GM19240 (cell line): Measurements from ENCODE around the gene MYLK.
"Not testable (repeated sequence)": the region's sequence is repeated elsewhere in the genome, so short reads cannot be mapped to it uniquely, and the experiment has no call there.

ENCODE experiments used
- DNase-seq: peaks from one replicate; pipeline ENCODE4 v3.0.0; 2011; ENCODE audit warnings: low spot score; ENCODE audit not compliant: insufficient read length

Gene MYLK

DNA sequence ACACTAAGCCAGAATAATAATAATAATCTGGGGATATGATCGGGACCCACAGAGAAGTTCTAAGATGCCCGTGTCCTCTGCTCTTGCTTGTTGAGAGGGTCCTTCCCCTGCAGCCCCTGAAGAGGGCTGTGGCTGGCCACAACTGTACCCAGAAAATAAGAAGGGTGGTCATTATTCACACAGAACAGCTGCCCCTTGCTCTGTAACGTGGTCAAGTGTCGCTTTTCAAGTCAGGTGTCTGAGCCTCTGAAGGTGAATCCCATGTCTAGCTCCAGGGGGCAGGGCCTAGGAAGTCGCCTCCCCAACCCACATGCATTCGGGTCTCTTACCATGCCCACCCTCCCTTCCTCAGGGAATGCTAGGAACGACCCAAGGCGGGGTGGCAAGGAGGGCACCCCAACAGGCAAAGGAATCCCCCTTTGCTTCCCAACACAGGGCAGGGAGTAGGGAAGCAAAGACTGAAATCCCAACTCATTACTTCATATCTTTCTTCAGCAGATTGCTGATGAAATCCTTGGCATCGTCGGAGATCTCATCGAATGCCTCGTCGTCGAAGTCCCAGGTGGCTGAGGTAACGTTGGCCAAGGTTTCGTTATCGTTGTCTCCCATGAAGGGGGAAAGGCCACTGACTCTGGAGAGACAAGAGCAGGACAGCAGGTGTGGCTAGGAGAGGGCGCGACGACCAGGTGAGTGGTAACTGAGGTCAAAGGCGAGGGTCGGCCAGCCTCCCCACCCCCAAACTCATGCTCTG is 255.0 kb downstream of the MYLK start:
- DNase-seq = no peak

DNA sequence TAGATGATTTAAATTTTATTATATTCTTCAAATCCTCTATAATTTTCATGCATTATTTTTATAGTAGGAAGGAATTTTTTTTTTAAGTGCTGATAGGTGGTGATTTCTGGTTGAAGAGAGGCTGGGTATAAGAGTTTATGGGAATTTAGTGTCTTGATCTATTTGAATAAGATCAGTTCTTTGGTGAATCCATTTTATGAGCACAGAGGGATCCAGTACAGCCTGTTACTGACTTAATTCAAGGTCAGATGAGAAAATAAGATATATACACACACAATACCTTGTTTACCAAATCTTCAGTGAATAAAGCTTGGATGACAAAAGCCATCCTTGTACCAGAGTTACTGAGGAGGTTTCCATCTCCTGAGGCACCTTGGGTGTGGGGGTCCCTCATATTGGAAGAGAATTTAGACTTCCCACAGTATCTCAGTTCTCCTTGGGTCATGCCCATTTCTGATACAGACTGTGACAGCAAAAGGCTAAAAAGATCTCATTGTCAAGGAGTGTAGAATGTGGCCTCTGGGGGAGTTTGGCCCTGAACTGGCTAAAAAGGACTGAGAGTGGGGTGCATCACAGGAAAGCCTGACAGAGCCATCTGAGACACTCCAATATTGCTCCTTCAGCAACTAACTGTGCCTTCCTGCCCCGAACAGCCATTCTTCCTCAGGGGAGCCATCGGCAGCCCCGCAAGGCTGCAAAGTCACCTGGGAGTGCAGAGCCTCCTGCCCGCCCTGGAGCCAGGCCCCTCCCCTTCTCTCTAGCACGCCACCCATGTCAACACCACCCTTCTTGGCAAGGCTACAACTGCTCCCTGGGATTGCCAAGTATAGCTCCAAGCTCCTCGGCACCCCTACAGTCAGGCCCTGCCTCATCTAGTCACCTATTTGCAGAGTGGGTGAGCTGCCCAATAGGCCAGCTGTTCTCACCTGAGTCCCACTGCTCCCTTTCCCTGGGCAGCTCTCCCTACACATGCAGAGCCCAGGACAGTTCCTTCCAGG is 256.2 kb downstream of the MYLK start:
- no peak for DNase-seq

DNA sequence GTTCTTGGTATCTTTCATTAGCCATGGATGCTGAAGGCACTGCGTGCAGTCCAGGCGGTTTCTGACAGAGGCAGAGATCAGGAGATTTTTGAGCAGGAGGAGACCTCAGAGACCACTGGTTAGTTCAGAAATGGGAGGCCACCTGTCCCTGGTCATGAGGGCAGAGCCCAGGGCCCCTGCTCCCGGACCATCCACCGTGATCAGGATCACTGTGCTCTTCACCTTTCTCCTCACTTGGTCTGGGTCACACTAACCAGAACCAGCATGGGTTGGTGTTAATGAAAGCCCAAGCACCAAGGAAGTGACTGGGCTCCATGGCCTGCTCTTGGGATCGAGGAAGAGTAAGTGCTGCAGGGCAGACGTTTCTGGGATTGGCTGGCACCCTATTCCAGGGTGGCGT is 257.3 kb downstream of the MYLK start:
- DNase-seq = no peak

DNA sequence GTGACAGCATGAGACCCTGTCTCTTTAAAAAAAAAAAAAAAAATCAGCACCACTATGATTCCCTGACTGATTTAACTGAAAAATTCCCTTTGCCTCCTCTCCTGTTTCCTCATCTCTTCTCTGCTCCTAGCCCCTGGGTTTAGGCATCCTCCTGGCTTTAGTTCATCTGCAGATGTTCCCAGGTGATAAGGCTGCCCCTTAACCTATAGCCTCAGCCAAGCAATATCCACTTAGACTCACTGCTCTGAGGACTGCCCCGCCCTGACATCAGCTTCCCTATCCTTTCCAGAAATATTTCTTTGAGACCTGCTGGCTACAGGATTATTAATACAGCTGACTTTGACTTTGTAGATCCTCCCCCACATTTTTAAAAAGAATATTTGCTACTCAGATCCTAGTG is 259.8 kb downstream of the MYLK start:
- DNase-seq = no peak

DNA sequence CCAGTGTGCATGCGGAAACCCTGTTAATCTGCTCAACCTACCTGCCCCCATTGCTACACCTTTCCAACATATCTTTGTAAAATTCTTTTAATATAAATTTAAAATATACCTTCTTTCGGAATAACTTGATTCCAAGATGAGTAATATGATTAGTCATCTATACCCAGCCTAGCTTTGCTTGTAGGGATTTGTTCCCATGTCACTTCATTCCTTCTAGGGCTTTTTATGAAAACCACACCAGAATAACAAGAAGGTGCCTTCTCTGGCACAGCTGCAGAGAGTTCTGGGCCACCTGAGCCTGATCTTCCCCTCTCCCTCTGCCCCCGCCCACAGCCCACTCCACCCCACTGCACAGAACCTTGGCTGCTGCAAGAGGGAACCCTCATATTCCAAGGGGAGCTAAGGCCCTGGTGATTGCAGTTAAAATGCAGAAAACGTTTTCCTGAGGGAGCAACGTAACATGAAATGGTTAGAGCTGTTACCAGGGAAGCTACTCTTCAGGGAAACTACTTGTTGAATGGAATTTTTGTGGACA is 260.7 kb downstream of the MYLK start:
- DNase-seq = no peak

DNA sequence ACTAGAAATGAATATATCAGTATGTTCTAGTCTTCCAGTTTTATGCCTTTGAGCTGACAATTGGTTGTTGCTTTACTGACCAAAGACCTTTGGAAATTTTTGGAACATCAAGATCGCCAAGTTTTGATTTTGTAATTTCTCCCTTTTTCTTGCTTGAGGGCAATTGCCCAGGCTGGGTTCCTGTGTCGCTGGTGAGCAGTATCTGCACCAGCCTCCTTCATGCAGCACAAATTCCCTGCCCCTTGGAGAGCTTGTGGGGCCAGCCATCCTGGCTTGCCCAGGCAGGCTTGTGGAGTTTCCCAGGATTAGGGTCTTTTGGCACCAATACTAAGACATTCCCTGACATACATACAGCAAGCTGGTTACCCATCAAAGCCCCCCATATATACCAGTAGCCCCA is 261.4 kb downstream of the MYLK start:
- no peak for DNase-seq

DNA sequence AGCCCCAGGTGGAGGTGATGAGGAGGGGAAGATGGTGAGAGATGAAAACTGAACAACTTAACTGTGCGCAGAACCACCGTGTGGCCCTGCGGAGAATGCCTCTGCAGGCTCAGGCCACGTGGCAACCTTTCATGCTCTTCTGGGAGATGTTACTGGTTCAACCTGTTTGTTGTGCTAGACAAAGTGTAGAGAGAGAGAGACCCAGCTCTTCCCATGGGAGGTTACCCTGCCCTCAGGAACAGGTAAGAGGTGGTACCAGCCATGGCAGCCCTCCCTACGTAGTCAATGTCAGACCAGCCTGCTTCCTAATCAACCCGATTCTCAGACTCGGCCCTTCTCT is 262.3 kb downstream of the MYLK start:
- DNase-seq = no peak

DNA sequence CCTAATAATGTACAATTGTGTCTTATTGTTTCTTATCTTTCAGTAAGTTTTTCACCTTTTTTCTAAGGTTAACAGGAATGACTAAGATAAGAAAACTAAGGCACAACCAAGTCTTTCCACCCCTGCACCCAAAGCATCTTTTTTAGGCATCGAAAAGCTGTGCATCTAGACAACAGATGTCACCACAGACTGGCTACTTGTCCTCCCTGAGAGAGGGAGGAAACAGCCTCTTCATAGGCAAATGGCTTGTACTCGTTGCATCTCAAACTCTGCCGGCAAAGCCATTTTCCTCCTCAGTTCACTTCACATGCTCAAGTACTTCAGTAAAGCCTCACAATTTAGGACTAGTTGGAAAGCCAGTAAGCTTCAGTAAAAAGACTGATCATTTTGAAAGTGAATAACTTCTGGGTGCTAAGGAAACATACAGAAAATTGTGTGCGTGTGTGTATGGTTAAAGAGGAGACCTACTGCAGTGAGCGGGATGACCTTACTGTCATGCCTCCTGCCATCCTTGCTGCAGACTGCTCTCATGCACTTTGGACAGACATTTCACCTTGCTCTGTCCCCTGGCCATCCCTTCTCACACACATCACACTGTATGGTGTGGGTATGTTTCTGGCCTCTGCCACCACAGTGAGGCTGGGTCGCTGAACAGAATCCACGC is 262.8 kb downstream of the MYLK start:
- DNase-seq = no peak

DNA sequence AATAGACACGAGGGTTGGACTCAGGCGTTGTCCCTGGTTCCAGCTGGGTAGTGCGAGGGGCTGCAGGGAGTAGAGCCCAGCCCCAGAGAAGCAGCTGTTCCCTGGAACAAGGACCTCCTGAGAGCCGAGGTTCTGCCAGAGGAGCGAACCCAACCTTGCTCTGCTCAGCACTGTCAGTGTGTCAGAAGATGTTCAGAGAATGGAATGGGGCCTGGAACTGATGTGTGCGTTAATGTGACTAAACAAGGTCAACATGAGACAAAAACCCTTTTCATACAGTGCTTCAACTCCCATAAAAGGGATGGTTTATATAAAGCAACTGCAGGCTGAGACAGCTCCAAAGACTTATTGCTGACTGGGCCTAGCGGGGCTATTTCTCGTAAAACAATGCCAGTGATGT is 263.8 kb downstream of the MYLK start:
- DNase-seq = no peak

DNA sequence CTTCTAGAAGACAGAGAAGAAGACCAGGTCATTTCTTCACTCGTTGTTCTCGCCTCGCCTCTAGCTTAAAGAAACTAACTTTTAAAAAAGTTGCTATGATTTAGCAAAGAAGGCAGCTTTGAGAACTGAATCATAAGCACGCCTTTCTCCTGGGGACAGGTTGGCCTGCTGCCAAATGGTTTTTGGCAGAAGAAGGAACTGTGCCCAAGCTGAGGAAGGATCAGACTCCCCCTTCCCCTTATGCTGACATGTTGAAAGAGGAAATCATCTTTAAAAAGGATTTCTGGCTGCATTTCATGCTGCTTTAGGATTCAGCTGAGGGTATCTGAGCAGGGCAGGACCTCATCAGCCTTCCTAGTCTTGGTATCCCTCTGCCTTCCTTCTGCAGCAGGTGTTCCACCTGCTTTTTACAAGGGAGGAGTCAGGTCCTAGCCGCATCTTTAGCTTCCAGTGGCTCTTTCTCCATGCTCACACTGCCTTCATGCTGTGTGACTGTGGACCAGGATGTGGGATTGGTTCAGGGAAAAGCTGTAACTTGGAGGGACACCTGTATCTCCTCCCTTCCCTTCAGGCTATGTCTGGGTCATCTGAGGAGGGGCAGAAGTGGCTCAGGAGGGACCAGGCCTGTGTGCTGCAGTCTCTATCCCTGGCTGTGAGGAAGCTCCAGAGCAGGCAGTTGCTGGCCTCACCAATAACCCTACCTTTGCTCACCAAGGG is 265.2 kb downstream of the MYLK start:
- no peak for DNase-seq

DNA sequence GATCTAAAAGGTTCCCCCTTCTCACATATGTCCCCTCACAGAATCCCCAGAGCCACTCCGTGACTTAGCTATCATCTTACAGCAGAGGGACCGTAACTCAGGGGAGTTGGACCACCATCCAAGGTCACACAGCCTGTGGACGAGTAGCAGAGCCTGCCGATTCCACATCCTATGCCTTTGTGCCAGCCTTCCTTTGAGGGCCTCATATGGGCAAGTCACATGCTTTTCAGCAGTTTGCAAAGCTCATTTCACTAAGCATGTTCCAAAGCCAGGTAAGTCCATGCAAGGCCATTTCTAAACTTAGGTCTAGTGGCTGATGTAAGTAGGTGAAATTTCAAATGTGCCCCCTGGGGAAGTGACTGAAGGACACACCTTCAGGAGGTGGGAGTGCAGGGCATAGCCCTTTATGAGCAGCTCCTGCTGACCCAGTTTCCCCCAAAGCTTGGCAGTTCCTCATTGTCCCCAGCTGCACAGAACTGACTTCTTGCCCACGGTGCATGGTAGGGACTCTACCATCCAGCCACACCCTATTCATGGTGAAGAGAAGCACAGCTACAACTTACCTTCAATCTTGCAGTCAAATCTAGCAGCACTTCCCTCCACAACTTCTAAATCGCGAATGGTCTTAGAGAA is 265.9 kb downstream of the MYLK start:
- no peak for DNase-seq

DNA sequence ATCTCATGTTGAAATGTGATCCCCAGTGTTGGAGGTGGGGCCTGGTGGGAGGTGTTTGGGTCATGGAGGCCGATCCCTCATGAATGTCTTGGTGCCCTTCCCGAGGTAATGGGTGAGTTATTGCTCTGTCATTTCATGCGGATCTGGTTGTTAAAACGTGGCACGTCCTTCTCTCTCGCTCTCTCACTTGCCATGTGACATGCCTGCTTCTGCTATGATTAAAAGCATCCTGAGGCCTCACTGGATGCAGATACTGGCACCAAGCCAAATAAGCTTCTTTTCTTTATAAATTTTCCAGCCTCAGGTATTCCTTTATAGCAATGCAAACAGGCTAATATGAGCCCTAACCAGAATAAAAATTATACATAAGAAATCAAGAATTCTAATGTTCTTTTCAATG is 267.5 kb downstream of the MYLK start:
- DNase-seq = no peak

DNA sequence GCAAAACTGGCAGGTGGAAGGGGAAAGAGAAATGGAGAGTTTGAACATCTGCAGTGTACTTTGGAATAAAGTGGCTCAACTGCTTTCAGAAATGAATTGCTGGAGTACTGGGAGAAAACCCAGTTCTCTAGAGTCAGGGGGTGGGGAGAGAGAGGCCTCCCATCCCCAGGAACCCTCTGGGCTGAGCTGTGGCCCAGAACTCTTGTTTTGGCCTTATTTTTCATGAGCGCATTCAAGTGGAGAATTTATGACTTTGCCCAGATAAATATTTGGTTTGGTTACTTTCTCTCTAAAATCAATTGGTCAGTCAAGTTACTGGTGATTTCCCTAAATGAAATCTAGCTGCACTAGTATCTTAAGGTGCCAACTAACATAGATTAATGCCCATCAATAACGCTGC is 270.6 kb downstream of the MYLK start:
- no peak for DNase-seq

DNA sequence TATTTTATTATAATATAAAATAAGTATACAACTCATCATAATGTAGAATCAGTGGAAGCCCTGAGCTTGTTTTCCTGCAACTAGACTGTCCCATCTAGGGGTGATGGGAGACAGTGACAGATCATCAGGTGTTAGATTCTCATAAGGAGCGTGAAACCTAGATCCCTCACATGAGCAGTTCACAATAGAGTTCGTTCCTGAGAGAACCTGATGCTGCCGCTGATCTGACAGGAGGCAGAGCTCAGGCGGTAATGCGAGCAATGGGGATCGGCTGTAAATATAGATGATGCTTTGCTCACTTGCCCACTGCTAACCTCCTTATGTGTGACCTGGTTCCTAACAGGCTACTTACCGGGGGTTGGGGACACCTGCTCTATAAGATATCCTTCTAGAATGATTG is 272.5 kb downstream of the MYLK start:
- not testable (repeated sequence) for DNase-seq

DNA sequence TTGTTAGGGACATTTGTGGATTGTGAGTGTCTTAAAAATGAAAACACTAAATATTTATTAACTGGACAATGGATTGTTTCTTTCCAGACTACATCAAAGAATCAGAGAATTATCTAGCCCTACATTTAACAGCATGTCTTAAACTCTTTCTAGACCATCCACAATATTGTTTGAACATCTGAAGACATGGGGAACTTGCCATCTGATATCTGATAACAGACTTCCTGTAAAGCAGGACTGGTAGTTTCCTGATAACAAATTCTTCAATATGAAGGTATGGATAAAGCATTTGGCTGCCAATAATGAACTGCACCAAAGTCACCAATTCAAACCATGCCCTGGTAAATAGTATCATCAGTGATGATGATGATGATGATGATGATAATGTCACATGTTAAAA is 273.1 kb downstream of the MYLK start:
- no peak for DNase-seq

DNA sequence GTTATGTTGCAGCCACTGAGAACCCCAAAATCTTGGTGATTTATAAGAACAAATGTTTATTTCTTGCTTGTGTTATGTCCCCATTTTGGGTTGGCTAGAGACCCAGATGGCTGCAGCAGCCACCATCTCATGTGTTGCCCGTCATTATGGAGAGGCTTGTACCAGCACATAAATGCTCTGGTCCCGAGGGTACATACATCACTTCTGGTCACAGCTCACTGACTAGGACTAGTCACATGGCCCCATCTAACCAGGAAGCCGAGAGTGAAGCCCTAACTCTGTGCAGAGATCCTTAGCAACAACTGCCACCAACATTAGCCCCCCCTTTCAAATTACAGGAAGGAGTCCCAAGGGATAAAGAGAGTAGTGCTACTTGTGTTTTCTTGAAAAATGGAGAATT is 273.8 kb downstream of the MYLK start:
- no peak for DNase-seq

DNA sequence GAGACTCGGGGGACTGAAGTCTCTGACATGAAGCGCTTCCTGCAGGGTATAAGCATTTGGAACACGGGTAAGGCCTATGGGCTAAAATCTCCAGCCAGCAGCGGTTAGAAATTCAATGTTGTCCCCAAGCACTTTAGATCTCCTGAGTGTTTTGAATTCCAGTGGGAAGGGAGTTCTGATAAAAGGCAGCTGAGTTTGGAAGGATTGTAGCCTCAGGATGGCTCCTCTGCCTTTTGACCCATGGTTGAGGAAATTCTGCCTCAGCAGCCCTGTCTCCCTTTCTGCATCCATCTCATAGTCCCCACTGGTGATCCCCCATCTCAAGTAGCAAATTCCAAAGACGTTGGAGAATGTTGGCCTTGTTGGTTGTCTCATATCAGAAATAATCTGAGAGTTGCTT is 275.1 kb downstream of the MYLK start:
- no peak for DNase-seq

DNA sequence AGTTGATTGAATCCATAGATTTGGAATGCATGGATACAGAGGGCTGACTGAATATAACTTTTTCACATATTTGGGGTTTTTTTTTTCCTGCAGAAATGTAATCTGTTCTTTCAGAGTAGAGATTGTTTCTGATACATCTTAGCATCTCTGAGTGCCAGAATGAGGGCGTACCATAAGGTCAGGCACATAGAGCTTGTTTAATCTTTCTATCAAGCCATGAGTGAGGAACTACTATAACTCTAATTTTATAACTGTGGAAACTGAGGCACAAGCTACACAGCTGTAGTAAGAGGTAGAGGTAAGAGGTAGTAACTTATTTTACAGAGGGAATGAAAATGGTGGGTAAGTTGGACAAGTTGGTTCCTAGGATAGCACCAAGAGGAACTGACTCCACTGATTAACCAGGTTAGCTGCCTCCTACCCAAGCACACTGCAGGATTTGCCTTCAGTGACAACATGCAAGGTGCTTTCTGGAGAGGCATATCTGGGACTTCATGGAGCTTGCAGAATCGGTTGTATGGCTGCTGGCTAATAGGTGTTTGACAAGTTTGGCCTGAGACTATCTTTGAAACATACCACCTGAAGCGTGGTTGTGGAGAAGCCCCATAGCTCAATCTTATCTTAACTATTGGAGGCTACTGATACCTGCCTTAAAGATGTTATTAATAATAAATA is 275.7 kb downstream of the MYLK start:
- DNase-seq = no peak

DNA sequence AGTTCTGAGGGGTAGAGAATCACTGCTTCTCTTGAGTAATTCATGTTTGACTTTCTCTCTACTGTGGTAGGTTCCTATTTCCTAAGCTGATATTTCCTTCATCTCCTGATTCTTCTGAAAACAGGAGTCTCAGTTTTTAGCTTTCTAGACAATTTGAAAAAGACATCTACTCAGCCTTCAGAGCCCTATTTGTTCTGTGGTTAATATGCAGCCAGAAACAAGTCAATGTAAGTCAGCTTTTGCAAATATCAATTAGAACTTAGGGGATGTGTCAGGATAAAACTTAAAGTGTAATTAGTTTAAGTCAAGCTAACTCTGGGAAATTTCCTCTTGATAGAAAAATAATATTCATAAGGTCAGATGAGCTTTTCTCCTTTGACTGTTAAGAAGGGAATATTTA is 277.6 kb downstream of the MYLK start:
- DNase-seq = no peak

DNA sequence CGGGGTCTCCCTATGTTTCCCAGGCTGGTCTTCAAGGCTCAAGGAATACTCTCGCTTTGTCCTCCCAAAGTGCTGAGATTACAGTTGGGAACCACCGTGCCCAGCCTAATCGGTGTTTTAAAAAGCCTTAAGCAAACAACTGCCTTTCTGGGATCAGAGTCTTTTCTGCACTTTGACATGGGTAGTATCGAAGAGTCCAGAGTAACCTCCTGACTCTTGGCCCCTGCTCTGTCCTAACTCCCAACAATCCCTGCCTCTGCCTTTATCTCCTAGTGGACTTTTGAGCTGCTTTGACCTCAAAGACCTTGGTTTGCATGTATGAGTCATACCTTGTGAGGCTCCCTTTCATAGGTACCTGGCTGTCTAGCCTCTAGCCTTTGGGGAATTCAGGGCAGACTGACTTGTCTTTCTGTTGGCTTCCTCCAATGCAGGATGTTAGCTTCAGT is 278.3 kb downstream of the MYLK start:
- DNase-seq = no peak
